DMS153 treated with DMSO at 0.1 percent for 48 hours (cell line): ENCODE data around the gene LATS2.

Experiments
- DNase-seq: peaks from one replicate; lab custom pipeline; 2025; ENCODE audit not compliant: unreplicated experiment; lab: John Stamatoyannopoulos, UW

LATS2 gene

GRCh38 chr13:21048901-21049698, 12.3 kb downstream of the LATS2 start:
- DNase-seq, result no peak

DNA sequence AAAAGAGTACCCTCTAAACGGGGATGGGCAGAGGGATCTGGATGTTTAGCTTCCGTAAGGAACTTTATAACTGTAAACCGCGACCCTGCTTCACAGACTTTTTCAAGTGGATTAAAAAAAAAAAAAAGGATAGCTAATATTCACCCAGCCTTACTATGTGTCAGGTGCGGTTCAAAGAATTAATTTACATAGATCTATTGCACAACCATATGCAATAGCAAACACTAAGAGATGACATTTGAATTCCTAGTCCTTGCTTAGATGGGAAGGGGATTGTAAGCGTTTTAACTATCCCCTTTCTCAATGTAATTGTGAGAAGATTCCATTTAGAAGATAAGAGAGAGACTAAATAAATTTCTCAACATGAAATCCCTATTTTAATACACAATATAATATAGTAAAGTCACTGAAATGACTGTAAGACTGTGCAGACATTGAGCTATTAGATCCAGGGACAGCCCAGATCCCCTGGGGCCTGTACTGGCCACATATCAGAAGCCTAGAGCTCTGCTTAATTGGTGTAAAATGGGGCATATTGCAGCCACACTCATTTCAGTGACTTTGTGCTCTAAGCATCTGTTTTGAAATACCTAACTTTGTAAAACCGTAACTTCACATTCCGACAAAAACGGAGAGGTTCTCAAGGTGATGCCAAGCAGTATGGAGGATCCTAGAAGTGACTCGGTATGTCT, 13.6 kb downstream of the LATS2 start:
- DNase-seq, result no peak

DNA sequence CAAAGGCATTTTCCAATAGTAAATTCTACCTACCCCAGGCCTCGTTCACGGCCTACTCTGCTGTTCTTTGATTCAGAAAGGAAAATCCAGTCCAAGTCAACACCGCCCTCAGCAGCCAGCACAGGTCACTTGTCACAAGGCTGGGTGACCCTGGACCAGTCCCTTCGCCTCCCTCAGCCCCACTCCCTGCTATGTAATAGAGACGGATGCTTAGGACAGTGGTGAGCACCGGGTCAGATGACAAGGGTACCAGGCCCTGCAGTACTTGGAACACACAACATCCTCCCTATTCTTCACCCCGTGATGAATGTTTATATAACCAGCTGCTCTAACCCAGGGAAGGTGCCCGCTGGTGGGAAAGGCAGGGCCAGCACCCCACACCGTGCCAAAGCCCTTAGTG, 14.3 kb downstream of the LATS2 start:
- no peak for DNase-seq

GRCh38 chr13:21046203-21046602, 15.2 kb downstream of the LATS2 start:
- DNase-seq, result no peak

GRCh38 chr13:21045100-21045499, 16.3 kb downstream of the LATS2 start:
- no peak for DNase-seq

GRCh38 chr13:21043898-21044297, 17.5 kb downstream of the LATS2 start:
- no peak for DNase-seq

DNA sequence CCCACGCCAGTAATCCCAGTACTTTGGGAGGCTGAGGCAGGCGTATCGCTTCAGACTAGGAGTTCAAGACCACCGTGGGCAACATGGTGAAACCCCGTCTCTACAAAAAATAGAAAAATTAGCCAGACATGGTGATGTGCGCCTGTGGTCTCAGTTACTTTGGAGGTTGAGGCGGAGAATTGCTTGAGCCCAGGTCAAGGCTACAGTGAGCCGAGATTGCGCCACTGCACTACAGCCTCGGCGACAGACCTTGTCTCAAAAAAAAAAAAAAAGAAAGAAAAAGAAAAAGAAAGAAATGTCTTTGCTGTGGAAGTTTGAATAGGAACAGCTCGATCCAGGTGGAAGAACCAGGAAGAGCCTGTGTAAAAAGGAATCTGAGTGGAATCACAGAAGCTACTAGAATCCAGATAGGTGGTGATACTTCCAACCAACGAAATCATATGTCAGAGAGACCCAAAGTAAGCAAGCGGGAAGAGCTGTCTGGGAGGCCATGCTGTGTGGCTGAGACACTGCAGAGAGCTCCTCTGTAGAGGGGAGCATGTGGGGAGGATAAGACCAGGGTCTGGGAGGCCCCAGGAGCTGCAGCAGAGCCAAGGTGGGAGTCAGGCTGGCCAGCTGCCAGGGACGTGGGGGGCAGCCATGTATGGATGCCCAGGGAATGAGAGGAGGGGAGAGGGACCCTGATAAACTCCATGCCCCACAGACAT, 21.1 kb downstream of the LATS2 start:
- no peak for DNase-seq

DNA sequence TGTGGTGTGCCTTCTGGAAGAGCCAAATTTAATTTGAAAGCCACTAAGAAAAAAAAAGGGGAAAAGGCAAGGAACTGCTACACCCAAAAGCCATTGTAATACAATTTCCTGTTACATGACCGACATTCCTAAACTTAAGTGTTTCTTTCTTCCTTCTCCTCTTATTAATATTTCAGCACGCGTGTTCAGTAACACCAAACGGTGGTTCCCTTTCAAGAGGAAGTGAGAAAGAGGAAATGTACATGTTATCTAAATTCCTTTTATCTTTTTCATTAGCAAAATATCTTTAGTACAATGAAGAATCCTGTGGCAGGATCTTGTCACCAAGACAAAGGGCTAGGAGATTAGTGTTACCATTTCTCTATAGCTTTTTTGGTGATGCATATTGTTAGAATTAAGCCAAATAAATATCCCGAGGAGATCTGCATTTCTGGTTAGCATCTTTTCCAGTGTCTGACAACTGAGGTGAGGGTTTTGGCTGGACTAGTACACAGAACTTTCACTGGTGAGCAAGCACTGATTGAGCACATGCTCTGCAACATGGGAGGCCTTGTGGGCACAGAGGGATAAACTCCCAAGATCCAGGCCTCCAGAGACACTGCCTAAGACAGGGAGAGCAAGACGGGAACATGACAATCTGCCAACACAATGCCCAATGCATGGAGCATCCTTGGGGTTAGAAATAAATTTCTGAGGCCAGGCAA, 22.1 kb downstream of the LATS2 start:
- DNase-seq, result no peak

GRCh38 chr13:21037656-21038055, 23.7 kb downstream of the LATS2 start:
- DNase-seq, result no peak

- no peak for DNase-seq
Measured at GRCh38 chr13:21035498-21035897, 25.9 kb downstream of the LATS2 start.

GRCh38 chr13:21034603-21035191, 26.7 kb downstream of the LATS2 start:
- no peak for DNase-seq

DNA sequence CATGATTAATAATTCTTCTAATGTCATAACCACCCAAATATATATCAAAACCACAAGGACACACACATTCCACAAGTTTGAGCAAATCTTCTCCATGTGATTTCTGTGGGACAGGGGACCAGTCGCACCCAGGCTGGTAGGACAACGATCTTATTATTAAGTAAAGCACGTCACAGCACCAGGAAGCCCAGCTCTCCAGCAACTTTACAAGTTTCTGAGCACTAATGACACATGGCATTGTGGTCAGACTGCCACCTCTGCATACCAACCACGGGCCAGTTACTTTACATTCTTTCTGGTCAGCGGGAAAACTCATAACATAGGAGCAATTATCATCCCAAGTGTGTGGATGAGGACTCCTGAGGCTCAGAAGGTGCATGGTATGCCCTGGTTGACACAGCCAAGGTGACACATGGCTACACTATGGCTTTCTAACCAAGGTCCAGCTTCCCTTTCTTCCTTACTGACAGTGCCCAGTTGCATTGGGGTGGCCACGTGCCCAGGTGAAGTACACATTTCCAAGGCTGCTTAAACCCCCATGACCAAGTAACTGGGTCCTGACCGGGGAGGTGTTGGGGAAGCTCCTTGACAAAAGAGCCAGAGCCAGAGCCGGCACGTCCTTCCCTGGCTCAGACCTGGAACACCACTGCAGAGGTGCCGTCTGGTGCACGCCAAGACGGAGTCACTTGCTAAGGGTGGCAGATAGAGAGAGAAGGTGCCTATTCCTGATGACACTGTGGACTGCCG, 27.4 kb downstream of the LATS2 start:
- no peak for DNase-seq

GRCh38 chr13:21033212-21033840, 28.1 kb downstream of the LATS2 start:
- no peak for DNase-seq

GRCh38 chr13:21032656-21033055, 28.7 kb downstream of the LATS2 start:
- no peak for DNase-seq

GRCh38 chr13:21031594-21032275, 29.7 kb downstream of the LATS2 start:
- no peak for DNase-seq

DNA sequence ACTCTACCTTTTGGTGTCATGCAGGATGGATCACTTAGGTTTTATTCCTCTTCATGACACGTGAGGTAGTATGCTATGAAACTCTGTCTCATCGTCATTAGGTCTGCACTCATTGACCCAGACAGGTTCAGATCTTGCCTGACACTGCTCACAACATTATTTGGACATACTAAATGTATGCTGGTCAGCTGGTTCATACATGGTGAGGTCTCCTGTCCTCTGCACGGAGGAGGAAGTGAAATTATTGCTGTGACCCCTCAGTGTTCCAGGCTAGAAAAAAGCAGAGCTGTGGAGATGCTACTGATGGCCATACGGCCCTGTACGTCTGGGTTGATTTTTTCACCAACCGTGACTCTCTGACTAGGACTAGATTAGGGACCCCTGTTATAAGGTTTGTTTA, 35.8 kb downstream of the LATS2 start:
- no peak for DNase-seq

- DNase-seq, result no peak
Measured at GRCh38 chr13:21022056-21022979, 39.1 kb downstream of the LATS2 start.

GRCh38 chr13:21020581-21020980, 40.8 kb downstream of the LATS2 start:
- DNase-seq, result no peak
